HepG2 (cell line): ENCODE measurements around the gene FBXO2. TPM values are rescaled to one million over a fixed set of nuclear protein-coding genes. Genes with fewer than 3 reads are reported as not detected.
A peak's percentile ranks its signal among the peaks of the same experiment; 100 is the strongest.

Experiments used
- GPN1 ChIP-seq: sonication (generic); formaldehyde crosslinking; IDR thresholded peaks from 2 replicates; pipeline ENCODE4 v1.5.1; 2020; ENCODE audit warnings: missing genetic modification reagents, borderline replicate concordance
- HIVEP1 ChIP-seq: sonication (generic); formaldehyde crosslinking; IDR thresholded peaks from 2 replicates; pipeline ENCODE4 v1.4.0; 2020; ENCODE audit warnings: mild to moderate bottlenecking, missing genetic modification reagents
- JARID2 ChIP-seq: sonication (generic); formaldehyde crosslinking; IDR thresholded peaks from 2 replicates; pipeline ENCODE4 v1.8.1; 2023; ENCODE audit warnings: missing genetic modification reagents, inconsistent platforms; ENCODE audit not compliant: insufficient replicate concordance
- JUND ChIP-seq: sonication (generic); formaldehyde crosslinking; IDR thresholded peaks from 2 replicates; pipeline ENCODE4 v1.8.0; 2022; ENCODE audit warnings: mild to moderate bottlenecking, missing genetic modification reagents
- KAT7 ChIP-seq: IDR thresholded peaks from 2 replicates; pipeline ENCODE4 v1.6.1; 2018; ENCODE audit warnings: borderline replicate concordance, missing compliant biosample characterization
- NR2F6 ChIP-seq, 2 experiments: IDR thresholded peaks; 2 replicates each; pipeline ENCODE4 v1.6.1; 2016; ENCODE audit warnings: antibody characterized with exemption in 1 of 2, mild to moderate bottlenecking in 1 of 2
- PAF1 ChIP-seq: IDR thresholded peaks from 2 replicates; pipeline ENCODE4 v1.6.1; 2016; ENCODE audit warnings: missing genetic modification reagents, missing compliant biosample characterization
- PATZ1 ChIP-seq: sonication (generic); formaldehyde crosslinking; IDR thresholded peaks from 2 replicates; pipeline ENCODE4 v1.4.0; 2020; ENCODE audit warnings: missing genetic modification reagents
- RNF2 ChIP-seq: fragments of 450-650 bp; conservative IDR thresholded peaks from 2 replicates; pipeline ENCODE4 v1.6.1; 2016; ENCODE audit warnings: low read depth
- SCMH1 ChIP-seq: sonication (generic); formaldehyde crosslinking; IDR thresholded peaks from 2 replicates; pipeline ENCODE4 v1.9.0; 2021; ENCODE audit warnings: missing genetic modification reagents, mild to moderate bottlenecking, borderline replicate concordance
- SMARCE1 ChIP-seq: fragments of 450-650 bp; IDR thresholded peaks from 2 replicates; pipeline ENCODE4 v1.6.1; 2017; ENCODE audit warnings: borderline replicate concordance
- STAT5B ChIP-seq: sonication (generic); formaldehyde crosslinking; IDR thresholded peaks from 2 replicates; pipeline ENCODE4 v1.4.0; 2020; ENCODE audit warnings: missing genetic modification reagents
- ZBTB20 ChIP-seq: sonication (generic); formaldehyde crosslinking; IDR thresholded peaks from 2 replicates; pipeline ENCODE4 v1.8.1; 2023; ENCODE audit warnings: missing genetic modification reagents, low read depth, mild to moderate bottlenecking, borderline replicate concordance
- ZNF333 ChIP-seq: sonication (generic); formaldehyde crosslinking; IDR thresholded peaks from 2 replicates; pipeline ENCODE4 v1.4.0; 2020; ENCODE audit warnings: mild to moderate bottlenecking, missing genetic modification reagents, borderline replicate concordance
- ZNF556 ChIP-seq: sonication (generic); formaldehyde crosslinking; IDR thresholded peaks from 2 replicates; pipeline ENCODE4 v1.4.0; 2020; ENCODE audit warnings: mild to moderate bottlenecking, missing genetic modification reagents, borderline replicate concordance
- ZNF577 ChIP-seq: sonication (generic); formaldehyde crosslinking; IDR thresholded peaks from 2 replicates; pipeline ENCODE4 v1.4.0; 2020; ENCODE audit warnings: mild to moderate bottlenecking, low read depth, missing genetic modification reagents, borderline replicate concordance
- ZNF720 ChIP-seq: sonication (generic); formaldehyde crosslinking; IDR thresholded peaks from 2 replicates; pipeline ENCODE4 v1.4.0; 2020; ENCODE audit warnings: missing genetic modification reagents
- ZNF747 ChIP-seq: sonication (generic); formaldehyde crosslinking; IDR thresholded peaks from 2 replicates; pipeline ENCODE4 v1.8.1; 2023; ENCODE audit warnings: missing genetic modification reagents, mild to moderate bottlenecking, borderline replicate concordance
- ZSCAN12 ChIP-seq: sonication (generic); formaldehyde crosslinking; IDR thresholded peaks from 2 replicates; pipeline ENCODE4 v1.9.0; 2021; ENCODE audit warnings: mild to moderate bottlenecking, missing genetic modification reagents
- polyA plus RNA-seq, 8 experiments: library from polyadenylated mRNA; depleted of rRNA in 3 of 8; stranded (reverse) in 7 of 8; unstranded in 1 of 8; fragments of >200 nt; fragmentation: Illumina TruSeq in 4 of 8; extraction: Trizol in 4 of 8; gene quantifications; 2 replicates each; pipeline versions ENCODE4 v1.2.1 to v1.2.3, GENCODE V29; 2011 to 2016; ENCODE audit warnings: low read depth in 4 of 8, missing spikeins in 1 of 8, mixed read lengths in 1 of 8; ENCODE audit not compliant: insufficient read depth in 1 of 8
- total RNA-seq, 5 experiments: library from RNA; depleted of rRNA; stranded (reverse); fragments of >200 nt; fragmentation: Illumina TruSeq; extraction: Trizol; gene quantifications; 2 replicates each; pipeline ENCODE4 v1.2.3, GENCODE V29; 2016; ENCODE audit warnings: low read depth in 1 of 5
- TF ChIP-seq, protein P1 (sequence below): sonication (generic); formaldehyde crosslinking; IDR thresholded peaks from 2 replicates; pipeline ENCODE4 v1.5.0; 2020; ENCODE audit warnings: missing genetic modification reagents
- TF ChIP-seq, protein P2 (sequence below): sonication (generic); formaldehyde crosslinking; IDR thresholded peaks from 2 replicates; pipeline ENCODE4 v1.9.0; 2021; ENCODE audit warnings: missing genetic modification reagents, borderline replicate concordance
- TF ChIP-seq, protein P3 (sequence below): sonication (generic); formaldehyde crosslinking; IDR thresholded peaks from 2 replicates; pipeline ENCODE4 v1.4.0; 2020; ENCODE audit warnings: missing genetic modification reagents, low read depth, mild to moderate bottlenecking, borderline replicate concordance

The FBXO2 gene
- total and polyA plus RNA-seq, 2 of the 13 experiments (the other 11 are each of a cell fraction or from before 2014, with no cell fraction given): 79.3 to 112 TPM

DNA sequence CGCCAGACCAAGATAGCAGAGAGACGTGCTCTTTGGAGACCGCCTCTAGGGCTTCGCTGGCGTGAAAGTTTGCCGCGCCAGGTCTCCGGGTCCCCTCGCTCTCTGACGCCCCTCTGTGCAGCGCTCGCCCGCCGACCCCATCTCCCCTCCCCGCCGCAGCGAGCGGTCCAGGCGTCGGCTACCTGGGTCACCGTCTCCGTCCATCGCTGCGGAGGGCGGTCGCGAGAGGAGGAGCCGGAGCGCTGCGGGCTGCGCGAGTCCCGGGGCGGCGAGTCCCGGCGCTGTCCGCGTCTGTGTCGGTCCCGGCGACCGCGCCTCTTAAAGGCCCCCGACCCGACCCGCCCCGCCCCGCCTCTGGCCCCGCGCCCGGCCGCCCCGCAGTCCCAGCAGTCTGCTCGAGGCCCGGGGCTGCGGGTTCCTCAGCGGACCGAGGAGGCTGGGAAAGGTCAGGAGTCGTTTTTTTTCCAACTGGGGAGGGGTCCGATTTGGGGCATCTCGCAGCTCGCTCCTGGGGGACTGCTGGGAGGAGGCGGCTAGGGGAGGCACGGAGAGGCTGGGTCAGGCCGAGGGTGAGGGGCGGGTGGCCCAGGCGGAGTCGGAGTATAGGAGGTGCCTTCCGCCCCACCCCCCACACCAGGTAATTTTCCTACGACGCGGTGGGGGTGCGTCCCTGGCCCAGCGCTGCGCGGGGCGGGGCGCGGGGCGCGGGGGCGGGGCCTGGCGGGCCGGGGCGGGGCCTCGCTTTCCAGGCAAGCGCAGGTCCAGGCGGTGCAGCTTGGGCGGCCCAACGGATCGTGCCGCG is at the start of gene FBXO2, which contains the start of gene FBXO44 (continued):
- no peak for TF ChIP-seq ZNF556
- TF ChIP-seq PAF1 (CRISPR knock-in tag): no peak
- TF ChIP-seq, protein P1, sequence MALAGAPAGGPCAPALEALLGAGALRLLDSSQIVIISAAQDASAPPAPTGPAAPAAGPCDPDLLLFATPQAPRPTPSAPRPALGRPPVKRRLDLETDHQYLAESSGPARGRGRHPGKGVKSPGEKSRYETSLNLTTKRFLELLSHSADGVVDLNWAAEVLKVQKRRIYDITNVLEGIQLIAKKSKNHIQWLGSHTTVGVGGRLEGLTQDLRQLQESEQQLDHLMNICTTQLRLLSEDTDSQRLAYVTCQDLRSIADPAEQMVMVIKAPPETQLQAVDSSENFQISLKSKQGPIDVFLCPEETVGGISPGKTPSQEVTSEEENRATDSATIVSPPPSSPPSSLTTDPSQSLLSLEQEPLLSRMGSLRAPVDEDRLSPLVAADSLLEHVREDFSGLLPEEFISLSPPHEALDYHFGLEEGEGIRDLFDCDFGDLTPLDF (CRISPR knock-in tag): no peak
- no peak for TF ChIP-seq ZNF333
- TF ChIP-seq SCMH1 (CRISPR knock-in tag): no peak
- TF ChIP-seq JARID2 (CRISPR knock-in tag): no peak
- TF ChIP-seq GPN1: no peak
- TF ChIP-seq, protein P2, sequence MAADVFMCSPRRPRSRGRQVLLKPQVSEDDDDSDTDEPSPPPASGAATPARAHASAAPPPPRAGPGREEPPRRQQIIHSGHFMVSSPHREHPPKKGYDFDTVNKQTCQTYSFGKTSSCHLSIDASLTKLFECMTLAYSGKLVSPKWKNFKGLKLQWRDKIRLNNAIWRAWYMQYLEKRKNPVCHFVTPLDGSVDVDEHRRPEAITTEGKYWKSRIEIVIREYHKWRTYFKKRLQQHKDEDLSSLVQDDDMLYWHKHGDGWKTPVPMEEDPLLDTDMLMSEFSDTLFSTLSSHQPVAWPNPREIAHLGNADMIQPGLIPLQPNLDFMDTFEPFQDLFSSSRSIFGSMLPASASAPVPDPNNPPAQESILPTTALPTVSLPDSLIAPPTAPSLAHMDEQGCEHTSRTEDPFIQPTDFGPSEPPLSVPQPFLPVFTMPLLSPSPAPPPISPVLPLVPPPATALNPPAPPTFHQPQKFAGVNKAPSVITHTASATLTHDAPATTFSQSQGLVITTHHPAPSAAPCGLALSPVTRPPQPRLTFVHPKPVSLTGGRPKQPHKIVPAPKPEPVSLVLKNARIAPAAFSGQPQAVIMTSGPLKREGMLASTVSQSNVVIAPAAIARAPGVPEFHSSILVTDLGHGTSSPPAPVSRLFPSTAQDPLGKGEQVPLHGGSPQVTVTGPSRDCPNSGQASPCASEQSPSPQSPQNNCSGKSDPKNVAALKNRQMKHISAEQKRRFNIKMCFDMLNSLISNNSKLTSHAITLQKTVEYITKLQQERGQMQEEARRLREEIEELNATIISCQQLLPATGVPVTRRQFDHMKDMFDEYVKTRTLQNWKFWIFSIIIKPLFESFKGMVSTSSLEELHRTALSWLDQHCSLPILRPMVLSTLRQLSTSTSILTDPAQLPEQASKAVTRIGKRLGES (CRISPR knock-in tag): no peak
- no peak for TF ChIP-seq ZNF720 (CRISPR knock-in tag)
- peak; percentile 49; the same call in 1 of the 2 replicates for TF ChIP-seq PATZ1 (CRISPR knock-in tag)
- TF ChIP-seq ZSCAN12 (CRISPR knock-in tag): no peak
- TF ChIP-seq ZNF747 (CRISPR knock-in tag): no peak
- no peak for TF ChIP-seq ZBTB20 (CRISPR knock-in tag)
- no peak for TF ChIP-seq NR2F6 (IDR thresholded peaks at IDR 0.05)
- TF ChIP-seq NR2F6 (CRISPR knock-in tag; IDR thresholded peaks at IDR 0.05): 0 out of 2 replicates have a peak, but pooled peaks have one; percentile 6
- no peak for TF ChIP-seq ZNF577 (CRISPR knock-in tag)
- TF ChIP-seq HIVEP1 (CRISPR knock-in tag): no peak
- no peak for TF ChIP-seq SMARCE1
- TF ChIP-seq RNF2: no peak
- no peak for TF ChIP-seq KAT7 (CRISPR knock-in tag)
- TF ChIP-seq JUND (CRISPR knock-in tag): no peak
- TF ChIP-seq, protein P3, sequence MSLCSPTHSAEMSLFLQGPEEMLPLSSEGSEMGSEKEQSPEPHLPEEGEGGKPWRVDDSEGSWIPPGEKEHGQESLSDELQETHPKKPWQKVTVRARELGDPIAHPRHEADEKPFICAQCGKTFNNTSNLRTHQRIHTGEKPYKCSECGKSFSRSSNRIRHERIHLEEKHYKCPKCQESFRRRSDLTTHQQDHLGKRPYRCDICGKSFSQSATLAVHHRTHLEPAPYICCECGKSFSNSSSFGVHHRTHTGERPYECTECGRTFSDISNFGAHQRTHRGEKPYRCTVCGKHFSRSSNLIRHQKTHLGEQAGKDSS (CRISPR knock-in tag): no peak
- TF ChIP-seq STAT5B (CRISPR knock-in tag): no peak
